B cell (primary cell): ENCODE measurements around the gene GEMIN7. TPM values are rescaled to one million over a fixed set of nuclear protein-coding genes. Genes with fewer than 3 reads are reported as not detected.
A peak's percentile ranks its signal among the peaks of the same experiment; 100 is the strongest.

Experiments
- ATAC-seq: fragments of 200-7000 bp; cut with Tn5 transposase; one replicate; pipeline ENCODE4 v1.10.0; 2021; ENCODE audit warnings: low read depth, mild to moderate bottlenecking, moderate number of reproducible peaks, moderate library complexity
- CTCF ChIA-PET: fragments of 350-600 bp; sonication (Branson Sonifier 250); formaldehyde crosslinking; loops from one replicate; lab custom pipeline; 2021; ENCODE audit warnings: antibody characterized with exemption, inconsistent platforms; lab: Charles Lee
- POLR2A ChIA-PET: fragments of 350-600 bp; sonication (Branson Sonifier 250); formaldehyde crosslinking; loops from one replicate; lab custom pipeline; 2021; ENCODE audit warnings: antibody characterized with exemption; lab: Charles Lee
- DNase-seq: peaks from one replicate; pipeline ENCODE4 v3.0.0; 2013
- H2AFZ ChIP-seq: 2 replicates; pipeline ENCODE4 v1.6.1; 2012; ENCODE audit warnings: mild to moderate bottlenecking, low read depth, low read length; ENCODE audit not compliant: insufficient read depth, poor library complexity, severe bottlenecking
- H3K27ac ChIP-seq, 2 donors: 1 replicate in 1 of 2; 2 replicates in 1 of 2; pipeline ENCODE4 v1.5.1; 2012 to 2013; ENCODE audit warnings: low read length in 2 of 2, mild to moderate bottlenecking in 2 of 2, moderate library complexity in 1 of 2
- H3K27me3 ChIP-seq, 4 experiments: fragments of 200-600 bp in 1 of 4; sonication (generic) in 1 of 4; replicated peaks in 1 of 4; 1 replicate in 2 of 4; 2 replicates in 2 of 4; pipeline versions ENCODE4 v1.6.1 to v1.7.0; 2013 to 2016; ENCODE audit warnings: low read length in 3 of 4, mild to moderate bottlenecking in 2 of 4, mixed read lengths in 1 of 4, moderate library complexity in 1 of 4; ENCODE audit not compliant: insufficient read depth in 4 of 4, control insufficient read depth in 3 of 4; ENCODE audit errors: control extremely low read depth in 1 of 4
- H3K36me3 ChIP-seq, 2 experiments: replicated peaks in 1 of 2; 1 replicate in 1 of 2; 2 replicates in 1 of 2; pipeline versions ENCODE4 v1.6.1 to v1.7.1; 2013; ENCODE audit warnings: low read length in 1 of 2; ENCODE audit not compliant: insufficient read depth in 2 of 2, control insufficient read depth in 1 of 2; ENCODE audit errors: control extremely low read depth in 1 of 2, extremely low read depth in 1 of 2
- H3K4me1 ChIP-seq, 2 donors: fragments of 200-600 bp in 1 of 2; sonication (generic) in 1 of 2; 1 replicate in 1 of 2; 2 replicates in 1 of 2; pipeline versions ENCODE4 v1.5.1 to v1.6.1; 2013 to 2017; ENCODE audit warnings: low read length in 2 of 2; ENCODE audit not compliant: control insufficient read depth in 2 of 2, insufficient read depth in 2 of 2
- H3K4me2 ChIP-seq: replicated peaks from 2 replicates; pipeline ENCODE3; 2012; ENCODE audit warnings: mild to moderate bottlenecking, low read depth, low read length; ENCODE audit not compliant: poor library complexity, severe bottlenecking
- H3K4me3 ChIP-seq, 5 experiments: fragments of 200-600 bp in 1 of 5; sonication (generic) in 1 of 5; 1 replicate in 3 of 5; 2 replicates in 2 of 5; pipeline versions ENCODE4 v1.5.1 to v1.7.0; 2011 to 2016; ENCODE audit warnings: low read length in 4 of 5, mild to moderate bottlenecking in 4 of 5, low read depth in 2 of 5, control low read depth in 1 of 5, moderate library complexity in 1 of 5; ENCODE audit not compliant: insufficient read depth in 1 of 5; ENCODE audit errors: control extremely low read depth in 1 of 5, extremely low read depth in 1 of 5
- H3K79me2 ChIP-seq: fragments of 200-600 bp; sonication (generic); one replicate; pipeline ENCODE4 v1.6.0; 2016; ENCODE audit warnings: low read length; ENCODE audit not compliant: control insufficient read depth, insufficient read depth
- H3K9ac ChIP-seq: fragments of 200-600 bp; sonication (generic); 2 replicates; pipeline ENCODE4 v1.6.1; 2017; ENCODE audit warnings: mild to moderate bottlenecking, low read length, moderate library complexity
- H3K9me3 ChIP-seq, 3 donors: one replicate each; pipeline versions ENCODE4 v1.6.1 to v1.7.1; 2013; ENCODE audit warnings: low read length in 2 of 3; ENCODE audit not compliant: control insufficient read depth in 2 of 3, insufficient read depth in 1 of 3; ENCODE audit errors: control extremely low read depth in 1 of 3
- H4K20me1 ChIP-seq: 2 replicates; pipeline ENCODE4 v1.6.0; 2012; ENCODE audit warnings: mild to moderate bottlenecking, low read length; ENCODE audit not compliant: insufficient read depth, control insufficient read depth, poor library complexity, severe bottlenecking
- H3K27ac Mint-ChIP-seq: one replicate; pipeline ENCODE4 v1.8.0; 2021; ENCODE audit warnings: mixed read lengths
- H3K27me3 Mint-ChIP-seq: one replicate; pipeline ENCODE4 v1.8.0; 2021; ENCODE audit warnings: mixed read lengths
- H3K4me1 Mint-ChIP-seq: one replicate; pipeline ENCODE4 v1.8.0; 2021; ENCODE audit warnings: mixed read lengths
- H3K4me3 Mint-ChIP-seq: one replicate; pipeline ENCODE4 v1.8.0; 2021; ENCODE audit warnings: mixed read lengths
- H3K9me3 Mint-ChIP-seq: one replicate; pipeline ENCODE4 v1.8.0; 2022; ENCODE audit warnings: mixed read lengths; ENCODE audit not compliant: insufficient read depth
- CTCF ChIP-seq: fragments of 200-600 bp; IDR thresholded peaks from one replicate; pipeline ENCODE4 v1.8.0; 2022; ENCODE audit warnings: antibody characterized with exemption, mild to moderate bottlenecking
- EZH2 ChIP-seq: IDR thresholded peaks from 2 replicates; pipeline ENCODE4 v1.6.1; 2012; ENCODE audit warnings: borderline replicate concordance, low read depth, mild to moderate bottlenecking, moderate library complexity, low read length; ENCODE audit not compliant: insufficient read depth, poor library complexity, severe bottlenecking
- WGBS: methylation state at CpG from one replicate; pipeline ENCODE4 v1.1.5; 2013; ENCODE audit warnings: missing lambda C conversion rate; ENCODE audit not compliant: insufficient coverage; 5-methylcytosine and 5-hydroxymethylcytosine counted together
- intact Hi-C: fragments of 100-400 bp; cut with micrococcal nuclease; formaldehyde crosslinking; loops from one replicate; pipeline ENCODE4 v1.10.0; 2022
- polyA plus RNA-seq: library from polyadenylated mRNA; depleted of rRNA; stranded (reverse); fragments of >200 nt; gene quantifications from 2 replicates; pipeline ENCODE4 v1.2.3, GENCODE V29; 2012
- total RNA-seq, 2 donors: library from RNA; stranded (reverse); fragments of 120-200 nt in 1 of 2; gene quantifications; 1 replicate in 1 of 2; 2 replicates in 1 of 2; pipeline versions ENCODE4 v1.2.3 to v1.2.4, GENCODE V29; 2013 to 2022

Gene GEMIN7
- total and polyA plus RNA-seq, 2 donors (not counting 1 experiment from before 2014, with no cell fraction given): 43.0 to 89.4 TPM

DNA sequence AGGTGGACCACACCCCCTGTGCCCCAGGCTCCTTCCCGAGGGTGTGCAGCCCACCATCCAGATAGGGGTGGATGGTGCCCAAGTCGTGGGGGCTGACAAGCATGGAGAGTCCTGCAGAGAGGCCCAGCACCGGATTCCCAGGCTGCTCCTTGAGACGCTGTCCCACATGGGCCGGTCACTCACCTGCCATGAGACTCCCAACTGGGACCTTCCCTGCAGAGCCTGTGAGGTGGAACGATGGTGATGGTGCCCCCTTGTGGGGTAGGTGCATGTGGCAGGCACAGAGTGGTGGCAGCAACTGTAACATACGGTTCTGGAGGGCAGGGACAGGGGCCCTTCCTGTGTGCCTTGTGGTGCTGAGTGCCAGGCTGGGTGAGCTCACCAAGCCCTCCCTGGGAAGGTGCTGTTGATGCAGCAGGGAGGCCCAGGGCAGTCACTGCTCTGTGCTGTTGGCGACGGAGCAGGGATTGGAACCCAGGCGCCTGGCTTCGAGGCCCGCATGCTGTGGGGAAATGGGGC lies 47.0 kb downstream of the GEMIN7 start:
- no peaks in the 10 kb centered on the region for H3K27me3 ChIP-seq
- no peak overlapping the region for H3K27ac ChIP-seq
- no peaks in the 10 kb centered on the region for H3K36me3 ChIP-seq
- H3K4me2 ChIP-seq: peak overlapping the region; percentile 21
- CTCF ChIA-PET: interaction anchor here (0.7 to 2.5 kb wide), 12 partner anchors 9 to 147 kb away, joined by 3 to 14 read pairs (median 3); partner anchors contain the start of gene PPP1R37
- Mint-ChIP-seq H3K27ac (no peak overlapping the region), H3K4me3 (no peak overlapping the region), H3K27me3 (no peaks in the 10 kb centered on the region), H3K9me3 (no peaks in the 10 kb centered on the region), H3K4me1 (peaks cover 43% of the 10 kb centered on the region)
- peaks cover 77% of the 10 kb centered on the region for H4K20me1 ChIP-seq
- H2AFZ ChIP-seq: no peak overlapping the region
- peak; percentile 71 for DNase-seq
- POLR2A ChIA-PET: interaction anchor here (1.1 kb wide), 1 partner anchor 23 kb away, joined by 3 read pairs; no protein-coding TSS in a partner anchor
- peak; percentile 78 for ATAC-seq
- H3K9me3 ChIP-seq: no peaks in the 10 kb centered on the region
- H3K4me1 ChIP-seq: peaks cover 16 to 25% of the 10 kb centered on the region in 2 donors
- peaks cover 95% of the 10 kb centered on the region for H3K79me2 ChIP-seq
- intact Hi-C loops: loop anchor here (5.0 kb wide), 1 partner anchor 34 kb away; the partner anchor contains the start of gene PPP1R37
- WGBS: 57% methylated on average over 12 of the region's 12 CpGs
- no peak overlapping the region for H3K4me3 ChIP-seq
- TF ChIP-seq EZH2: no peak
- TF ChIP-seq CTCF: peak; percentile 76
- H3K9ac ChIP-seq: no peak overlapping the region

- WGBS: 88% methylated on average over 7 of the region's 7 CpGs
- Histone ChIP-seq H3K79me2 (peaks cover 95% of the 10 kb centered on the region), H2AFZ (no peak overlapping the region), H4K20me1 (peaks cover 76% of the 10 kb centered on the region), H3K9ac (no peak overlapping the region), H3K4me3 (no peak overlapping the region), H3K36me3 (no peaks in the 10 kb centered on the region), H3K27me3 (no peaks in the 10 kb centered on the region), H3K4me2 (no peak overlapping the region), H3K9me3 (no peaks in the 10 kb centered on the region), H3K27ac (no peak overlapping the region), H3K4me1 (peaks cover 12 to 19% of the 10 kb centered on the region in 2 donors)
- no peaks in the 10 kb centered on the region for H3K9me3 Mint-ChIP-seq
- no peak for TF ChIP-seq EZH2
- TF ChIP-seq CTCF: no peak
- intact Hi-C loops: loop anchor here (5.0 kb wide), 1 partner anchor 34 kb away; the partner anchor contains the start of gene PPP1R37
- peaks cover 43% of the 10 kb centered on the region for H3K4me1 Mint-ChIP-seq
- no peak overlapping the region for H3K4me3 Mint-ChIP-seq
- no peaks in the 10 kb centered on the region for H3K27me3 Mint-ChIP-seq
- ATAC-seq (no peak), DNase-seq (no peak)
- POLR2A ChIA-PET: interaction anchor here (0.6 kb wide), 1 partner anchor 738 kb away, joined by 4 read pairs; no protein-coding TSS in a partner anchor
- CTCF ChIA-PET: interaction anchor here (0.8 to 2.5 kb wide), 10 partner anchors 9 to 110 kb away, joined by 3 to 14 read pairs (median 3); partner anchors contain the start of gene PPP1R37
- H3K27ac Mint-ChIP-seq: no peak overlapping the region
These were observed 47.6 kb downstream of the GEMIN7 start for GRCh38 chr19:45126654-45127053.
